ENCODE data around the gene MYO1C. TPM values are rescaled to one million over a fixed set of nuclear protein-coding genes. Genes with fewer than 3 reads are reported as not detected.

The MYO1C gene
- polyA plus RNA-seq, 1 experiment, result 321 TPM

- CTCF ChIA-PET, result interaction anchor here (0.8 kb wide), 1 partner anchor 15 kb away, joined by 3 read pairs; no protein-coding TSS in a partner anchor
- no peaks in the 10 kb centered on the region for H3K27me3 ChIP-seq (ENCODE audit: control insufficient read depth, insufficient read depth, low read length)
- no peak for DNase-seq (ENCODE audit: low read depth)
- no peak for TF ChIP-seq CTCF (IDR thresholded peaks at IDR 0.05; ENCODE audit: insufficient read depth, low read depth, low read length)
- H3K4me3 ChIP-seq (ENCODE audit: low read depth, low read length), result no peak overlapping the region
- POLR2A ChIA-PET, result no interaction called here
- H3K36me3 ChIP-seq (ENCODE audit: control insufficient read depth, insufficient read depth, low read length), result peaks cover 51% of the 10 kb centered on the region
Observed at GRCh38 chr17:1469231-1469852, 23.1 kb downstream of the MYO1C start.

GRCh38 chr17:1467898-1468492 lies 24.5 kb downstream of the MYO1C start:
- DNase-seq (ENCODE audit: low read depth), result no peak
- TF ChIP-seq CTCF (IDR thresholded peaks at IDR 0.05; ENCODE audit: insufficient read depth, low read depth, low read length), result no peak
- Histone ChIP-seq H3K36me3 (ENCODE audit: control insufficient read depth, insufficient read depth, low read length) (peaks cover 49% of the 10 kb centered on the region), H3K27me3 (ENCODE audit: control insufficient read depth, insufficient read depth, low read length) (no peaks in the 10 kb centered on the region), H3K4me3 (ENCODE audit: low read depth, low read length) (no peak overlapping the region)
- ChIA-PET CTCF (no interaction called here), POLR2A (no interaction called here)

GRCh38 chr17:1467258-1467657 lies 25.2 kb downstream of the MYO1C start:
- DNase-seq (ENCODE audit: low read depth), result no peak
- ChIA-PET CTCF (no interaction called here), POLR2A (no interaction called here)
- TF ChIP-seq CTCF (IDR thresholded peaks at IDR 0.05; ENCODE audit: insufficient read depth, low read depth, low read length), result no peak
- Histone ChIP-seq H3K27me3 (ENCODE audit: control insufficient read depth, insufficient read depth, low read length) (no peaks in the 10 kb centered on the region), H3K4me3 (ENCODE audit: low read depth, low read length) (no peak overlapping the region), H3K36me3 (ENCODE audit: control insufficient read depth, insufficient read depth, low read length) (peaks cover 48% of the 10 kb centered on the region)

GRCh38 chr17:1464186-1464585 lies 28.3 kb downstream of the MYO1C start:
- ChIA-PET POLR2A (no interaction called here), CTCF (no interaction called here)
- Histone ChIP-seq H3K27me3 (ENCODE audit: control insufficient read depth, insufficient read depth, low read length) (no peaks in the 10 kb centered on the region), H3K4me3 (ENCODE audit: low read depth, low read length) (no peak overlapping the region), H3K36me3 (ENCODE audit: control insufficient read depth, insufficient read depth, low read length) (peaks cover 36% of the 10 kb centered on the region)
- no peak for TF ChIP-seq CTCF (IDR thresholded peaks at IDR 0.05; ENCODE audit: insufficient read depth, low read depth, low read length)
- no peak for DNase-seq (ENCODE audit: low read depth)

GRCh38 chr17:1462164-1463112 lies 30.0 kb downstream of the MYO1C start:
- H3K27me3 ChIP-seq (ENCODE audit: control insufficient read depth, insufficient read depth, low read length), result no peaks in the 10 kb centered on the region
- POLR2A ChIA-PET, result no interaction called here
- DNase-seq (ENCODE audit: low read depth), result no peak
- TF ChIP-seq CTCF (IDR thresholded peaks at IDR 0.05; ENCODE audit: insufficient read depth, low read depth, low read length), result no peak
- no peak overlapping the region for H3K4me3 ChIP-seq (ENCODE audit: low read depth, low read length)
- CTCF ChIA-PET, result interaction anchor here (0.9 kb wide), 1 partner anchor 97 kb away, joined by 4 read pairs; no protein-coding TSS in a partner anchor
- H3K36me3 ChIP-seq (ENCODE audit: control insufficient read depth, insufficient read depth, low read length), result peaks cover 23% of the 10 kb centered on the region

All from BJ (cell line).